Measurements from ENCODE around the gene TRMT10A. TPM values are rescaled to one million over a fixed set of nuclear protein-coding genes. Genes with fewer than 3 reads are reported as not detected.

The TRMT10A gene
- total and polyA plus RNA-seq, 10 of the 15 experiments (the other 5 are each of a cell fraction or from before 2014, with no cell fraction given) = 4.5 to 13.4 (median 9.2) TPM

DNA sequence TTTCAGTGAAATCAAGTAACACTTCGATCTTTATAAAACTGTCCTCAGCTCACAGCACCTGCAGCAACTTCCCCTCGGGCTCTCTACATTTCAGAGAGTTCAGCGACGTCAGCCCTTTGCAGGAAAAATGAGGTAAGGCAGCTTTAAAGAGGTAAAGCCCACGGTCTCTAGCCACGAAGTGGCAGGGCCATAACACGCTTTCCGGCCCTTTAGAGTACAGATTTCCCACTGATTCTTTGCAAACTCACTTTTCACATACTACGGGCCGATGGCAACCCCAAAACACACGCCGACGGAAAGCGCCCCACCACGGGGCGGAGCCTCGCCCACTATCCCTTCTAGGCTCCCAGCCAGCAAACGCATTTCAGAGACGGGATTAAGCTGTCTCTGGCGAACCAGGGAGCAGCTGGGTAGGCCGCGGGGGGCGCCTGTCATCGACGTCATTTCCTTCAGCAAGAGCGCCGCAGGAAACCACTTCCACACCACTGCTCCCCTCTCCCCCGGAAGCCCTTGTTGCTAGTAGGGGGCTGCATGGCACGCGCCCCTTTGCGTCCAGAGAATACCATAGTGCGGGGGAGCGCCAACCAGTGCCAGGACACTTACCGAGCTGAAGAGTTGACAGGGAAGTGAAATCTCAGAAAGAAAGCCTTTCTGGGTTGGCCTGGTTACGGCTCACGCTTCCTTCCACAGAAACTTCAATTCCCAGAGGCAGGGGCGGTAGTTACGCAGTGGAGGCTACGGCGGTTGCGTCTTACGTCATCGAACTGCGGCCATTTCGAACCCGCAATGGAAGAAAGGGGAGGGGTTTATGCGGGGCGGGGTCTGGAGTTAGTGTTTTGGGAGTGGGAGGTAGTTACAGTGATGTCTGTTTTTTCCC, at the start of gene TRMT10A (continued):
- TF ChIP-seq, protein P1, sequence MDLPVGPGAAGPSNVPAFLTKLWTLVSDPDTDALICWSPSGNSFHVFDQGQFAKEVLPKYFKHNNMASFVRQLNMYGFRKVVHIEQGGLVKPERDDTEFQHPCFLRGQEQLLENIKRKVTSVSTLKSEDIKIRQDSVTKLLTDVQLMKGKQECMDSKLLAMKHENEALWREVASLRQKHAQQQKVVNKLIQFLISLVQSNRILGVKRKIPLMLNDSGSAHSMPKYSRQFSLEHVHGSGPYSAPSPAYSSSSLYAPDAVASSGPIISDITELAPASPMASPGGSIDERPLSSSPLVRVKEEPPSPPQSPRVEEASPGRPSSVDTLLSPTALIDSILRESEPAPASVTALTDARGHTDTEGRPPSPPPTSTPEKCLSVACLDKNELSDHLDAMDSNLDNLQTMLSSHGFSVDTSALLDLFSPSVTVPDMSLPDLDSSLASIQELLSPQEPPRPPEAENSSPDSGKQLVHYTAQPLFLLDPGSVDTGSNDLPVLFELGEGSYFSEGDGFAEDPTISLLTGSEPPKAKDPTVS (IDR thresholded peaks at IDR 0.05; ENCODE audit: low read depth, low read length) = no peak
- TF ChIP-seq ZNF622 (IDR thresholded peaks at IDR 0.05) = no peak
- TF ChIP-seq, protein P2, sequence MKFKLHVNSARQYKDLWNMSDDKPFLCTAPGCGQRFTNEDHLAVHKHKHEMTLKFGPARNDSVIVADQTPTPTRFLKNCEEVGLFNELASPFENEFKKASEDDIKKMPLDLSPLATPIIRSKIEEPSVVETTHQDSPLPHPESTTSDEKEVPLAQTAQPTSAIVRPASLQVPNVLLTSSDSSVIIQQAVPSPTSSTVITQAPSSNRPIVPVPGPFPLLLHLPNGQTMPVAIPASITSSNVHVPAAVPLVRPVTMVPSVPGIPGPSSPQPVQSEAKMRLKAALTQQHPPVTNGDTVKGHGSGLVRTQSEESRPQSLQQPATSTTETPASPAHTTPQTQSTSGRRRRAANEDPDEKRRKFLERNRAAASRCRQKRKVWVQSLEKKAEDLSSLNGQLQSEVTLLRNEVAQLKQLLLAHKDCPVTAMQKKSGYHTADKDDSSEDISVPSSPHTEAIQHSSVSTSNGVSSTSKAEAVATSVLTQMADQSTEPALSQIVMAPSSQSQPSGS (IDR thresholded peaks at IDR 0.05; ENCODE audit: low read length) = peak; percentile 31; the same call in 1 of the 2 replicates
- TF ChIP-seq, protein P3, sequence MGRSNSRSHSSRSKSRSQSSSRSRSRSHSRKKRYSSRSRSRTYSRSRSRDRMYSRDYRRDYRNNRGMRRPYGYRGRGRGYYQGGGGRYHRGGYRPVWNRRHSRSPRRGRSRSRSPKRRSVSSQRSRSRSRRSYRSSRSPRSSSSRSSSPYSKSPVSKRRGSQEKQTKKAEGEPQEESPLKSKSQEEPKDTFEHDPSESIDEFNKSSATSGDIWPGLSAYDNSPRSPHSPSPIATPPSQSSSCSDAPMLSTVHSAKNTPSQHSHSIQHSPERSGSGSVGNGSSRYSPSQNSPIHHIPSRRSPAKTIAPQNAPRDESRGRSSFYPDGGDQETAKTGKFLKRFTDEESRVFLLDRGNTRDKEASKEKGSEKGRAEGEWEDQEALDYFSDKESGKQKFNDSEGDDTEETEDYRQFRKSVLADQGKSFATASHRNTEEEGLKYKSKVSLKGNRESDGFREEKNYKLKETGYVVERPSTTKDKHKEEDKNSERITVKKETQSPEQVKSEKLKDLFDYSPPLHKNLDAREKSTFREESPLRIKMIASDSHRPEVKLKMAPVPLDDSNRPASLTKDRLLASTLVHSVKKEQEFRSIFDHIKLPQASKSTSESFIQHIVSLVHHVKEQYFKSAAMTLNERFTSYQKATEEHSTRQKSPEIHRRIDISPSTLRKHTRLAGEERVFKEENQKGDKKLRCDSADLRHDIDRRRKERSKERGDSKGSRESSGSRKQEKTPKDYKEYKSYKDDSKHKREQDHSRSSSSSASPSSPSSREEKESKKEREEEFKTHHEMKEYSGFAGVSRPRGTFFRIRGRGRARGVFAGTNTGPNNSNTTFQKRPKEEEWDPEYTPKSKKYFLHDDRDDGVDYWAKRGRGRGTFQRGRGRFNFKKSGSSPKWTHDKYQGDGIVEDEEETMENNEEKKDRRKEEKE (IDR thresholded peaks at IDR 0.05) = no peak
- TF ChIP-seq SUPT20H (IDR thresholded peaks at IDR 0.05; ENCODE audit: borderline replicate concordance, control insufficient read depth, low read depth, low read length) = no peak
- no peak for TF ChIP-seq MYB (IDR thresholded peaks at IDR 0.05; ENCODE audit: borderline replicate concordance, low read depth, low read length)
- no peak for TF ChIP-seq SREBF2 (IDR thresholded peaks at IDR 0.05; ENCODE audit: low read length)
- no peak; the same call in 1 of the 2 replicates for TF ChIP-seq POLR2AphosphoS2 (IDR thresholded peaks at IDR 0.05; ENCODE audit: low read depth, low read length)
- TF ChIP-seq MEF2B (IDR thresholded peaks at IDR 0.05; ENCODE audit: partially characterized antibody, poor library complexity, severe bottlenecking) = peak; percentile 65
- TF ChIP-seq NFYA (IDR thresholded peaks at IDR 0.05; ENCODE audit: borderline replicate concordance, low read depth, low read length) = no peak
- TF ChIP-seq, protein P4, sequence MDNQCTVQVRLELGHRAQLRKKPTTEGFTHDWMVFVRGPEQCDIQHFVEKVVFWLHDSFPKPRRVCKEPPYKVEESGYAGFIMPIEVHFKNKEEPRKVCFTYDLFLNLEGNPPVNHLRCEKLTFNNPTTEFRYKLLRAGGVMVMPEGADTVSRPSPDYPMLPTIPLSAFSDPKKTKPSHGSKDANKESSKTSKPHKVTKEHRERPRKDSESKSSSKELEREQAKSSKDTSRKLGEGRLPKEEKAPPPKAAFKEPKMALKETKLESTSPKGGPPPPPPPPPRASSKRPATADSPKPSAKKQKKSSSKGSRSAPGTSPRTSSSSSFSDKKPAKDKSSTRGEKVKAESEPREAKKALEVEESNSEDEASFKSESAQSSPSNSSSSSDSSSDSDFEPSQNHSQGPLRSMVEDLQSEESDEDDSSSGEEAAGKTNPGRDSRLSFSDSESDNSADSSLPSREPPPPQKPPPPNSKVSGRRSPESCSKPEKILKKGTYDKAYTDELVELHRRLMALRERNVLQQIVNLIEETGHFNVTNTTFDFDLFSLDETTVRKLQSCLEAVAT (IDR thresholded peaks at IDR 0.05) = peak; percentile 69; the same call in 1 of the 2 replicates
- no peak; the same call in 1 of the 2 replicates for TF ChIP-seq JUNB (IDR thresholded peaks at IDR 0.05)
- no peak for TF ChIP-seq EZH2 (IDR thresholded peaks at IDR 0.05; ENCODE audit: borderline replicate concordance, control insufficient read depth, low read depth, low read length)
- no peak for TF ChIP-seq RCOR1 (conservative IDR thresholded peaks at IDR 0.05; ENCODE audit: low read depth, low read length)
- no peak for TF ChIP-seq MEF2A (IDR thresholded peaks at IDR 0.05; ENCODE audit: insufficient read depth, low read depth, low read length)
- TF ChIP-seq NFIC (IDR thresholded peaks at IDR 0.05; ENCODE audit: low read depth, low read length) = peak; percentile 46; the same call in 1 of the 2 replicates
- no peak; the same call in 1 of the 2 replicates for TF ChIP-seq ZNF207 (IDR thresholded peaks at IDR 0.05; ENCODE audit: borderline replicate concordance)
- peak; percentile 98 for TF ChIP-seq ATF7 (IDR thresholded peaks at IDR 0.05; ENCODE audit: low read depth)
- peak; percentile 82 for TF ChIP-seq KLF5 (IDR thresholded peaks at IDR 0.05; ENCODE audit: partially characterized antibody)
- no peak for TF ChIP-seq BRCA1 (IDR thresholded peaks at IDR 0.05; ENCODE audit: low read depth, low read length)
- no peak for TF ChIP-seq NFXL1 (IDR thresholded peaks at IDR 0.05; ENCODE audit: borderline replicate concordance)
